ENCODE data around the gene FAM193A.

The FAM193A gene

GRCh38 chr4:2742823-2743517 lies 206.5 kb downstream of the FAM193A start:
- TF ChIP-seq GATA1 (IDR thresholded peaks at IDR 0.05; ENCODE audit: low read depth, low read length): no peak
- no peak for DNase-seq

DNA sequence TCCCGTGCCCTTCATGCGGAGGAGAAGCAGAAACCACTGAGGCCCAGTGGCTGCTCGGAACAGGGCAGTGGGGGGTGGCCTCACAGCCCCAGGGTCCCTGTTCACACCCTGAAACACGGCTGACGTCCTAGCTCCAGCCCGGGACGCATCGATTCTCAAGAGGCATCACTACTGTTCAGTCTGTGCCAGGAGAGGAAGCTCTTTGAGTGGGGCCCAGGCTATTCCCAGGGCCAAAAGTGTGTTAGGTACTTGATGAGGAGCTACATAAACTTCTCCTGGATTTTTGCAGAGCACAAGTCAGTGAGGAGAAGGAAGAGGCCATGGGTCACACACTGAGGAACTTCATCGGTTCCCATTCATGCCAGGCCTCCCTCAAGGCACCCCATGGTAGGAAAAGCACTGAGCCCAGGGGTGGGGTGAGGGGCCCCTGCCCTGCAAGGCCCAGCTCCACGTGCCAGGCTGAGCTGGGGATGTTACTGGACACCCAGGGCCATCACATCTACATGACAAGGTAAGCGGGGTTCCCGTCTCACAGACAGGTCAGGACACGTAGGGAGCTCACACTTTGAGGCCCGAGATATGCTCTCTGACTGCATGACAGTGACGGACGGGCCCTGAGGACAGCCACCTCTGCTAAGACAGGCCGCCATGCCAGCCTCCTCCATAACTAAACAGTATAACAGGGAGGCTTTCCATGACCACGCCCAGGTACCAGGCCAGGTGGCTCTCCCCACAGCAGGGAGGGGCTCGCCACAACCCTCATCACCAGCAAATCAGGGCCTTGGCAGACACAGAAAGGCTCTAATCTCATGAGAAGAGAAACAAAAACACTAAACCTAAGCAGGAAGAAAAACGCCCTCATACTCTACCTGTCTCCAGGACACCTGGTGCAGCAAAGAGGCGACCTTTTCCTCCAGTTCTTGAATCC lies 207.3 kb downstream of the FAM193A start:
- DNase-seq: no peak
- TF ChIP-seq GATA1 (IDR thresholded peaks at IDR 0.05; ENCODE audit: low read depth, low read length) (no peak), POLR2A (IDR thresholded peaks at IDR 0.05; ENCODE audit: low read length) (no peak)

- TF ChIP-seq POLR2A (IDR thresholded peaks at IDR 0.05; ENCODE audit: low read length) (no peak), GATA1 (IDR thresholded peaks at IDR 0.05; ENCODE audit: low read depth, low read length) (no peak)
- no peak for DNase-seq
Observed at GRCh38 chr4:2744576-2745270, 208.3 kb downstream of the FAM193A start.

DNA sequence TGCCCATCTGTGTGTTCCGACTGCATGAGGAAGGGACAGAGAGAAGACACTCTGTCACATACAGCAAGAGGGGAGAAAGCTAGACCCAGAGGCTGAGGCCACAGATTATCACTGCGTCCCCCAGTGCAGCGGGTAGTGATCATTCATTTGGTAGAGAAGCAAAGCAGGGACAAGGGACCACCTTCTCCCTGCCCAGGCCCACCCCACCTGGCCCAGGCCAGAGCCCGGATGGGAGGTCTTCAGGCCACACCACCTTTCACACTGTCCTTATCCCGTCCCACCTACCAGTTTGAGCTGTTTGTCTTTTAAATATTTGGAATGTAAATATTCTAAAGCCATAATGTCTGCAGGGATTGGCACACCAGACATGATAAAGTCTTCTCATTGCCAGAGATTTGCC lies 209.1 kb downstream of the FAM193A start:
- no peak for DNase-seq
- TF ChIP-seq POLR2A (IDR thresholded peaks at IDR 0.05; ENCODE audit: low read length) (no peak), GATA1 (IDR thresholded peaks at IDR 0.05; ENCODE audit: low read depth, low read length) (no peak)

GRCh38 chr4:2745981-2746806 lies 209.7 kb downstream of the FAM193A start:
- no peak for TF ChIP-seq POLR2A (IDR thresholded peaks at IDR 0.05; ENCODE audit: low read length)
- TF ChIP-seq GATA1 (IDR thresholded peaks at IDR 0.05; ENCODE audit: low read depth, low read length): no peak

DNA sequence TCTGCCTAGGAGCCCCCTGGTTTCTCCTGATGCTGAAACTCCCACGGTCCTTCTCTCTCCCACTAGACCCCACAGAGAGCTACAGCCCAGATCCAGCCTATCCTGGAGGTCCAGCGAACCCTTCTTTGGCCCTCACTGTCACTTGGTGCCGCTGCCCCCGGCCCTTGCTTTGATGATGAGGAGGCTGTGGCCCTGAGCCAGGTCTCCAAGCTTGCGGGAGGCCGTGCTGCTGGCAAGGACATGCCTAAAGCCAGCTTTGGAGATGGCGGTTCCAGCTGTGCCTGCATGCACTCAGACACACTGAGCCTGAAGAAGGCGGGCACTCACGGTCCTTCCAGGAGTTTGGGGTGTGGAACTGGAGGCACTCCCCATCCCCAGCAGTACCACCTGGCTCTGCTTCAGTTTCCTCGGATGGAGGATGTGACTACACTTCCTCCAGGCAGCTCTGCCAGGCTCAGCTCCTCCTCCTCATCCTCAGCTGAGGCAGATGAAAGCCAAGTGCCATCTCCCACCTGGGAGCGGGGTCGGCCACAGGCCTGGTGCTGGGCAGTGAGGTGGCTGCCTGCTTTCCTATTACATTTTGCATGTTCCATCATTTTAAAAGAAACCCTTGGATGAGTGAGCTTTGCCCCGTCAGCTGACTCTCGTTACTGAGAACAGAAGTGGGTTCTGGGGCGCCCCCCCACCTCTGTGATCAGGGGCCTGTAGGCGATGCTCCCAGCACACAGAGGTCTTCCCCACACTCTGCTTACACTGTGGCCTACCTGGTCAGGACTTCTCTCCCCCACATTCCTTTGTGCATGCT lies 210.6 kb downstream of the FAM193A start:
- DNase-seq: no peak
- TF ChIP-seq GATA1 (IDR thresholded peaks at IDR 0.05; ENCODE audit: low read depth, low read length) (no peak), POLR2A (IDR thresholded peaks at IDR 0.05; ENCODE audit: low read length) (no peak)

More at GRCh38 chr4:2745981-2746806, 209.7 kb downstream of the FAM193A start:
- DNase-seq: peak in 1 of 2 experiments; percentile 20

GRCh38 chr4:2750719-2751605 lies 214.5 kb downstream of the FAM193A start:
- DNase-seq: peak; percentile 22 to 35
- no peak for TF ChIP-seq POLR2A (IDR thresholded peaks at IDR 0.05; ENCODE audit: low read length)
- TF ChIP-seq GATA1 (IDR thresholded peaks at IDR 0.05; ENCODE audit: low read depth, low read length): no peak

DNA sequence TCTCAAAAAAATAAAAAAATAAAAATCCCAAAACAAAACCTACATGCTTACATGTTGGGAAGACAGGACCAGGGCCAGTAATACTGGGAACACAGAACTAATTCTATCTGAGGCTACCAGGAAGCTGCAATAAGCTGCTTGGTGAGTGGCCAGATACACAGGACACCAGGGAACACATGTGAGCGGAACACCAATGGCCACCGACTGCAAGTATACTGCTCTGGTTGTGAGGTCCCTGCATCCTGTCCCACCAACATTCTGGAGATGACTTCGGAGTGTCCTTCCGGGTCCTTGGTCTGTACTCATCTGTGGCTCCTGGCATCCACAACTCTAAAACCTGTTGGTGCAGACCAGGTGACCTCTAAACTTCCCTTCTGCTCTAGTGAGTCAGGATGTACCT lies 217.0 kb downstream of the FAM193A start:
- no peak for TF ChIP-seq POLR2A (IDR thresholded peaks at IDR 0.05; ENCODE audit: low read length)
- no peak for TF ChIP-seq GATA1 (IDR thresholded peaks at IDR 0.05; ENCODE audit: low read depth, low read length)
- DNase-seq: no peak

- TF ChIP-seq GATA1 (IDR thresholded peaks at IDR 0.05; ENCODE audit: low read depth, low read length) (no peak), POLR2A (IDR thresholded peaks at IDR 0.05; ENCODE audit: low read length) (no peak)
- DNase-seq: no peak
Observed at GRCh38 chr4:2754848-2755819, 218.7 kb downstream of the FAM193A start.

- TF ChIP-seq POLR2A (IDR thresholded peaks at IDR 0.05; ENCODE audit: low read length) (peak; percentile 75), GATA1 (IDR thresholded peaks at IDR 0.05; ENCODE audit: low read depth, low read length) (no peak)
- DNase-seq: peak; percentile 89 to 94
Observed at GRCh38 chr4:2755821-2756690, 219.6 kb downstream of the FAM193A start, which contains the start of gene TNIP2. Gene TNIP2, minus strand, starts transcription at chr4:2756336. Its CDS starts 47 bp downstream, at chr4:2756289.

Data from erythroblast (primary cell).